NCI-H146 treated with DMSO at 0.1 percent for 48 hours (cell line): ENCODE data around the gene PTGES.
"Not testable (repeated sequence)": the region's sequence is repeated elsewhere in the genome, so short reads cannot be mapped to it uniquely, and the experiment has no call there.

ENCODE experiments used
- DNase-seq: peaks from one replicate; lab custom pipeline; 2025; ENCODE audit not compliant: unreplicated experiment; lab: John Stamatoyannopoulos, UW

The PTGES gene, protein sequence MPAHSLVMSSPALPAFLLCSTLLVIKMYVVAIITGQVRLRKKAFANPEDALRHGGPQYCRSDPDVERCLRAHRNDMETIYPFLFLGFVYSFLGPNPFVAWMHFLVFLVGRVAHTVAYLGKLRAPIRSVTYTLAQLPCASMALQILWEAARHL

DNA sequence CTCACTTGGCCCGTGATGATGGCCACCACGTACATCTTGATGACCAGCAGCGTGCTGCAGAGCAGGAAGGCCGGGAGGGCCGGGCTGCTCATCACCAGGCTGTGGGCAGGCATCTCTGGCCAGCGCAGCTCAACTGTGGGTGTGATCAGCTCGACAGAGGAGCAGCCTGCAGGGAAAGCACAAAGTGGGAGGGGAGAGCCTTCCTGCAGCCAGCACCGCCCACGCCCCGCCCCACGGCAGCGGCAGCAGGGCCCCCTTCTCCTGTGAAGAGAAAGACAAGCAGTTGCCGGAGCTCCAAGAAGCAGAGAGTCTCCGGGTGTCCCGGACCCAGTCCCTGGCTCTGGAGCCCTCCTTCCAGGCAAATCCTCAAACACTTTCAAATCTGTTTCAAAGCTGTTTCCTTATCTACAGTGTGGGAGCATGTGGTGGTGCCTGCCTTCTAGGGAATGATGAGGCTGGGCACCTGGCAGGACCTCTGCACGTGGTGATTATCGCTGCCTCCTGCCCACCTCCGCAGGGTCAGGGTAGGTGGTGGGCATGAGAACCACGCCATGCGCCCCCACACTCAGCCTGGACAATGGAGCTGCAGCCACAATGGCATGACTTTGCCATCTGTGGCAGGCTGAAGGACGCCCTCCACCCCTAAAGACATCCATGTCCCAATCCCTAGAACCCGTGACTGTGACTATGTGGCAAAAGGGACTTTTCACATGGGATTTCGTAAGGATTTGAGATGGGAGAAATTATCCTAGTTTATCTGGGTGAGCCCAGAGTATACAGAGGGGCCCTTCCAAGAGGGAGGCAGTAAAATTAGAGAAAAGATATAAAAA is at the start of gene PTGES:
Gene PTGES (minus strand): TSS at position 143 of the 830 bp plus-strand sequence. CDS start 30 bp downstream, at position 113.
- peak; percentile 11 for DNase-seq

- no peak for DNase-seq
Observed at GRCh38 chr9:129801504-129801903, 48.7 kb upstream of the PTGES start.

DNA sequence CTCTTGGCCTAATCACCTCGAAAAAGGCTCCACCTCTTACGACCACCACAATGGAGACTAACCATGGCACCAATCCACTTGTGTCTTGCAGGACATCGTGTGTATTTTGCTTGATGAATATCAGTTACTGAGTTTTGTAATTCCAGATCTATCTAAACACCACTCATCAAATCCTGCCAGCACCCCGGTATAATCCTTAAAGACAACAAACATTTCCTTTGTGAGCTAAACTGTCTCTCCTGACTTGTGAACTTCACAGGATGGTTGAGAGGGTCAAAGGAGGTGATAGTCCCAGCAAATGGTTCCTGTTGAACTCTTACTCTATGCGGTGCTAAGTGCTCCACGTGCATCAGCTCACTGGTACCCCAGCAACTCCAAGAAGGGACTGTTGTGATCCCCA is 46.1 kb upstream of the PTGES start:
- DNase-seq = no peak

GRCh38 chr9:129796029-129796428 is 43.2 kb upstream of the PTGES start:
- not testable (repeated sequence) for DNase-seq

DNA sequence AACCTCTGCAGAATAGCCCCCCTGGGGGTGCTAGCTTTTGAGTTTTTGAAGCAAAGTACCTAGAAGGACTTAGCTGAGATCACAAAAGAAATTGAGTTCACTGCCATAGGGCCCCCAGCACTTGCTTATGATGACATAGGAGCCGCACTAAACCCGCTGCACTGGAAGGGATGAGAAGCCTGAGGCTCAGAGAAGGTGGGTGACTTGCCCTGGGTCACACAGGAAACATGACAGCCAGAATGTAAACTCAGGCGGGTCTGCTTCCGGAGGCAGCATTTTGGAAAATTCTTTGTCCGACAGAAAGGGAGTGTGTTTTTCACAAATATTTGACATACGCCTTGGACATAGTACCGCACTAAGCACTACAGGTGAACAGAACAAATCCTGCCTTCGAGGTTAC is 41.7 kb upstream of the PTGES start:
- DNase-seq = no peak

DNA sequence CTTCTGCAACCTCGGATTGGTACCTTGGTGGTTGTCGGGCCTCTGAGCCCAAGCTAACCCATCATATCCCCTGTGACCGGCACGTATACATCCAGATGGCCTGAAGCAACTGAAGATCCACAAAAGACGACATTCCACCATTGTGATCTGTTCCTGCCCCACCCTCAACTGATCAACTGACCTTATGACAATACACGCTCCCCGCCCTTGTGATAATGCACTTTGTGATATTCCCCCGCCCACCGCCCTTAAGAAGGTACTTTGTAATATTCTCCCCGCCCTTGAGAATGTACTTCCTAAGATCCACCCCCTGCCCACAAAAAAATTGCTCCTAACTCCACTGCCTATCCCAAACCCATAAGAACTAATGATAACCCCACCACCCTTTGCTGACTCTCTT is 33.6 kb upstream of the PTGES start:
- no peak for DNase-seq

- DNase-seq = no peak
Observed at GRCh38 chr9:129785866-129786265, 33.0 kb upstream of the PTGES start.

- not testable (repeated sequence) for DNase-seq
Observed at GRCh38 chr9:129784970-129785369, 32.1 kb upstream of the PTGES start.

DNA sequence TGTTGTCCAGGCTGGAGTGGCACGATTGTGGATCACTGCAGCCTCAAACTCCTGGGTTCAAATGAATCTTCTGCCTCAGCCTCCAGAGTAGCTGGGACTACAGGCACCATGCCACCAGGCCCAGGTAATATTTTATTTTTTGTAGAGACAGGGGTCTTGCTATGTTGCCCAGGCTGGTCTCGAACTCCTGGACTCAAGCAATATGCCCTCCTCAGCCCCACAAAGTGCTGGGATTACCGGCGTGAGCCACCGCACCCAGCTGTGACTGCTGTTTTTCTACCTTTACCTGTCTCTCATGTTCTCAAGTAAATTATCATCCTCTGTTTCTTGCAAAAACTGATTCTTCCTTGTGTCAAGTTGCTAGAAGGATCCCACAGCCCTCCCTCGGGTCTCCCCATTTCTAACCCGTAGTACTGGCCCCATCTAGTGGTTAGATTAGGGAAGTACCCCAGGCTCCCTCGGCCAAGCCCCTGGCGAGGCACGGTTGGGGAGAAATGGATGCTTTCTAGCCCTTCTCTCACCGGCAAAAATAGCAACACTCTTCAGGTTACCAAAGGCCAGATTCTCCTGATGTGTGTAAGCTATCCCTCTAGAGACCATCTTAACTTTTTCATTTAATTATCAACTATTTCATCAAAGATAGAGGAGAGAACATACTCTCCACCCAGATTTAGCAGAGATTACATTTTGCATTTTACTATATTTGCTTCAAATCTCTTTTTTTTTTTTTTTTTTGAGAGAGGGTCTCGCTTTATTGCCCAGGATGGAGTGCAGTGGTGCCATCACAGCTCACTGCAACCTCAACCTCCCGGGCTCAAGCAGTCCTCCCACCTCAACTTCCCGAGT is 30.9 kb upstream of the PTGES start:
- DNase-seq = peak; percentile 4

GRCh38 chr9:129781981-129782380 is 29.1 kb upstream of the PTGES start:
- no peak for DNase-seq

DNA sequence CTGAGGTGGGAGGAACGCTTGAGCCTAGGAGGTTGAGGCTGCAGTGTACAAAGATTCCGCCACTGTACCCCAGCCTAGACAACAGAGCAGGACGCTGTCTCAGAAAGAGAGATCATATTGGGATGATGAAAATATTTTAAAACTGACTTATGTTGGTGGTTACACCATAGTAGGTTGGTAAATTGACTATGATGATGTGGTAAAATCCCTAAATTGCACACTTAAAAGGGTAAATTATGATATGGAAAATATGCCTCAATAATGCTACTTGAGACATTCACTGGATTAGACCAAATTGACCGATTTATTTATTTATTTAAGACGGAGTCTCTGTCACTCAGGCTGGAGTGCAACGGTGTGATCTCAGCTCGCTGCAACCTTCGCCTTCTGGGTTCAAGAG is 28.3 kb upstream of the PTGES start:
- no peak for DNase-seq

DNA sequence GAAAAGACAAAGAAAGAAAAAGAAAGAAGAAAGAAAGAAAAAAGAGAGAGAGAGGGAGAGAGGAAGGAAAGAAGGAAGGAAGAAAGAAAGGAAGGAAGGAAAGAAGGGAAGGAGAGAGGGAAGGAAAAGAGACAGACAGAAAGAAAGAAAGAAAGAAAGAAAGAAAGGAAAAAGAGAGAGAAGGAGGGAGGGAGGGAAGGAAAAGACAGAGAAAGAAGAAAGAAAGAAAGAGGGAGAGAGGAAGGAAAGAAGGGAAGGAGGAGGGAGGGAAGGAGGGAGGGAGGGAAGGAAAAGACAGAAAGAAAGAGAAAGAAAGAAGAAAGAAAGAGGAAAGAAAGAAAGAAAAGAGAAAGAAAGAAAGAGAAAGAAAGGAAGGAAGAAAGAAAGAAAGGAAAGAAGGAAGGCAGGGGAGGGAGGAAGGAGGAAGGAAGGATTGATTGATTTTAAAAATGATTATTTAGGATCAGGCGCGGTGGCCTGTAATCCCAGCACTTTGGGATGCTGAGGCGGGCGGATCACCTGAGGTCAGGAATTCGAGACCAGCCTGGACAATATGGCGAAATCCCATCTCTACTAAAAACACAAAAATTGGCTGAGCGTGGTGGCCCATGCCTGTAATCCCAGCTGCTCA is 26.8 kb upstream of the PTGES start:
- no peak for DNase-seq

DNA sequence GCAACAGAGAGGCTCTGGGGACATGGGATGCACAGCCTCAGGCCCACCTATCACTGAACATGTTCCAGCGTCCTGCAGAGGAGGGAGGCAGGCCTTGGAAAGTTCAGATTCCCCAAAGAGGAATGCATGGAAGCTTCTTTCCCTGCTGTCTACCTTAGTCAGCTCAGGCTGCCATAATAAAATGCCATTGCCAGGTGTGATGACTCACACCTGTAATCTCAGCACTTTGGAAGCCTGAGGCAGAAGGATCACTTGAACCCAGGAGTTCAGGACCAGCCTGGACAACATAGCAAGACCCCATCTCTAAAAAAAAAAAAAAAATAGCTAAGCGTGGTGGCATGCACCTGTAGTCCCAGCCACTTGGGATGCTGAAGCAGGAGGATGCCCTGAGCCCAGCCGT is 25.6 kb upstream of the PTGES start:
- DNase-seq = no peak

DNA sequence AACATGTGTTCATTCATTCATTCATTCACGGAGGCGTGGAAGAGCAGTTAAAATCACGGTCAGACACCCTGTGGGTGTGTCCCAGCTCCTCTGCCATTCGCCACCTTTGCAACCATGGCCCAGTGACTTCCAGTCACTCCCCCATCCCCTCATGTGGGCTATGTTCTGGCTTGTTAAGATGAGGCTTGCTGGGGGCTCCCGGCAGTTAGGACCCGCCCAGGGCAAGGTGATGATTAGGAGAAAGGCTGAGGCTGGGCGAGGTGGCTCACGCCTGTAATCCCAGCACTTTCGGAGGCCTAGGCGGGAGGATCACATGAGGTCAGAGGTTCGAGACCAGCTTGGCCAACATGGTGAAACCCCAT is 24.9 kb upstream of the PTGES start:
- DNase-seq = no peak

- DNase-seq = no peak
Observed at GRCh38 chr9:129776938-129777768, 24.3 kb upstream of the PTGES start.

- no peak for DNase-seq
Observed at GRCh38 chr9:129776566-129776937, 23.7 kb upstream of the PTGES start.

DNA sequence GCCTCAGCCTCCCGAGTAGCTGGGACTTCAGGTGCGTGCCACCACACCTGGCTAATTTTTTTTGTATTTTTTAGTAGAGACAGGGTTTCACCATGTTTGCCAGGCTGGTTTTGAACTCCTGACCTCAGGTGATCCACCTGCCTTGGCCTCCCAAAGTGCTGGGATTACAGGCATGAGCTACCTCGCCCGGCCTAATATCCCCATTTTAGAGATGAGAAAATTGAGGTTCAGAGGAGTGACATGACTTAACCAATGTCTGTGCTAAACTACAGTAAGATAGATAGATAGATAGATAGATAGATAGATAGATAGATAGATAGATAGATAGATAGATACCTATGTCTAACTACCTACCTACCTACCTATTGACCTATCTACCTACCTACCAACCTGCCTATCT is 23.3 kb upstream of the PTGES start:
- not testable (repeated sequence) for DNase-seq

DNA sequence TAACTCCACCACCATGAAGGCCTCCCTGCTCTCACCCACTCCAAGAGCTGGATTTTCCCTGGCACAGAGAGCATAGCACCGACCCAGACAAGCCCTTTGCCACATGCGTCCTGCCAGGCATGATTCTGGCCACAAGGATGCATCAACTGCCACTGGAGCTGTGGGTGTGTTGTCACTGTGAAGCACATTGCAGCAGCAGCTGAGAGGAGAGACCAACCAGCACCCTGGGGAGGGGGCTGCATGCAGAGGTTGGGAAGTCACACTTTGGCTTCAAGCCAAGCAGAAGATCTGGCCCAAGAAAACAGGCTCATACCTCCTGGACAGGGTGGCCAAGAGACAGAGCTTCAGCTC is 22.6 kb upstream of the PTGES start:
- no peak for DNase-seq

GRCh38 chr9:129774791-129775447 is 22.1 kb upstream of the PTGES start:
- DNase-seq = no peak
